ENCODE data around the gene C1orf35.

GRCh38 chr1:228066416-228066815, 36.7 kb downstream of the C1orf35 start:
- TF ChIP-seq CTCF (conservative IDR thresholded peaks at IDR 0.05 in 1 of 2, IDR thresholded peaks at IDR 0.05 in 1 of 2; ENCODE audit: low read depth in 1 of 2, low read length in 2 of 2) (no peak), EZH2 (IDR thresholded peaks at IDR 0.05; ENCODE audit: low read length, missing control alignments) (no peak)
